HEK293 (cell line): ENCODE data around the gene GNAT1.

Experiments
- BCL11A ChIP-seq: fragments of 450-650 bp; formaldehyde crosslinking; IDR thresholded peaks from 2 replicates; pipeline ENCODE4 v1.5.1; 2016; ENCODE audit warnings: low read depth, missing biosample characterization, missing genetic modification characterization
- KLF16 ChIP-seq: fragments of 450-650 bp; formaldehyde crosslinking; IDR thresholded peaks from 2 replicates; pipeline ENCODE4 v1.5.1; 2017; ENCODE audit warnings: missing biosample characterization, missing genetic modification characterization
- KLF8 ChIP-seq: fragments of 450-650 bp; formaldehyde crosslinking; IDR thresholded peaks from 2 replicates; pipeline ENCODE4 v1.5.1; 2016; ENCODE audit warnings: missing biosample characterization, missing genetic modification characterization
- YY1 ChIP-seq: fragments of 450-650 bp; formaldehyde crosslinking; IDR thresholded peaks from 2 replicates; pipeline ENCODE4 v1.5.1; 2018; ENCODE audit warnings: missing biosample characterization, missing genetic modification characterization
- ZBTB1 ChIP-seq: fragments of 450-650 bp; formaldehyde crosslinking; IDR thresholded peaks from 2 replicates; pipeline ENCODE4 v1.5.1; 2016; ENCODE audit warnings: missing biosample characterization, missing genetic modification characterization
- ZBTB7A ChIP-seq: fragments of 450-650 bp; formaldehyde crosslinking; IDR thresholded peaks from 2 replicates; pipeline ENCODE4 v1.5.1; 2016; ENCODE audit warnings: low read depth, missing biosample characterization, missing genetic modification characterization
- ZFP69B ChIP-seq: fragments of 450-650 bp; formaldehyde crosslinking; IDR thresholded peaks from 2 replicates; pipeline ENCODE4 v1.5.1; 2016; ENCODE audit warnings: missing biosample characterization, missing genetic modification characterization
- ZNF133 ChIP-seq: fragments of 450-650 bp; formaldehyde crosslinking; IDR thresholded peaks from 2 replicates; pipeline ENCODE4 v1.5.1; 2016; ENCODE audit warnings: missing biosample characterization, missing genetic modification characterization
- ZNF138 ChIP-seq: fragments of 450-650 bp; formaldehyde crosslinking; IDR thresholded peaks from 2 replicates; pipeline ENCODE4 v1.5.1; 2016; ENCODE audit warnings: missing biosample characterization, missing genetic modification characterization, borderline replicate concordance
- ZSCAN30 ChIP-seq: fragments of 450-650 bp; IDR thresholded peaks from 2 replicates; pipeline ENCODE4 v1.5.1; 2018; ENCODE audit warnings: missing biosample characterization, mild to moderate bottlenecking, missing genetic modification characterization, moderate library complexity
- TF ChIP-seq, protein P1 (sequence below): fragments of 450-650 bp; formaldehyde crosslinking; IDR thresholded peaks from 2 replicates; pipeline ENCODE4 v1.5.1; 2016; ENCODE audit warnings: missing biosample characterization, missing genetic modification characterization
- TF ChIP-seq, protein P2 (sequence below): fragments of 450-650 bp; formaldehyde crosslinking; IDR thresholded peaks from 2 replicates; pipeline ENCODE4 v1.5.1; 2016; ENCODE audit warnings: missing biosample characterization, missing genetic modification characterization
- TF ChIP-seq, protein P3 (sequence below): fragments of 450-650 bp; formaldehyde crosslinking; IDR thresholded peaks from 2 replicates; pipeline ENCODE4 v1.5.1; 2016; ENCODE audit warnings: missing biosample characterization, missing genetic modification characterization
- TF ChIP-seq, protein P4 (sequence below): fragments of 450-650 bp; formaldehyde crosslinking; IDR thresholded peaks from 2 replicates; pipeline ENCODE4 v1.5.1; 2016; ENCODE audit warnings: missing biosample characterization, missing genetic modification characterization, low read depth

DNA sequence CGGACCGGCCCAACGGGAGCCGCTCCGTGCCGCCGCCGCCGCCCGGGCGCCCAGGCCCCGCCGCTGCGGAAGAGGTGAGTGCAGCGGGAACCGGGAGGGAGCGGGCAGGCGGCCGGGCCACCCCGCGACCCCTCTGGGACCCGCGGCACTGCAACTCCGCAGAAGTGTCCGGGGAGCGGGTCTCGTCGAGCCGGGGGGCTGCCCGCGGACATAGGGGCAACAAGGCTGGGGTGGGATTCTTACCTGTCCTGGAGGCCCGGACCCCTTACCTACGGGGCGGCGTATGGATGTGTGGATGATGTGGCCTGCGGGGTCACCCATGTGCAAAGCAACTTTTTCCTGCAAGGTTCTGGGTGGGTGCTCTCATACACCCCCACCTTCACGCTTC, 35.9 kb upstream of the GNAT1 start:
- TF ChIP-seq, protein P1, sequence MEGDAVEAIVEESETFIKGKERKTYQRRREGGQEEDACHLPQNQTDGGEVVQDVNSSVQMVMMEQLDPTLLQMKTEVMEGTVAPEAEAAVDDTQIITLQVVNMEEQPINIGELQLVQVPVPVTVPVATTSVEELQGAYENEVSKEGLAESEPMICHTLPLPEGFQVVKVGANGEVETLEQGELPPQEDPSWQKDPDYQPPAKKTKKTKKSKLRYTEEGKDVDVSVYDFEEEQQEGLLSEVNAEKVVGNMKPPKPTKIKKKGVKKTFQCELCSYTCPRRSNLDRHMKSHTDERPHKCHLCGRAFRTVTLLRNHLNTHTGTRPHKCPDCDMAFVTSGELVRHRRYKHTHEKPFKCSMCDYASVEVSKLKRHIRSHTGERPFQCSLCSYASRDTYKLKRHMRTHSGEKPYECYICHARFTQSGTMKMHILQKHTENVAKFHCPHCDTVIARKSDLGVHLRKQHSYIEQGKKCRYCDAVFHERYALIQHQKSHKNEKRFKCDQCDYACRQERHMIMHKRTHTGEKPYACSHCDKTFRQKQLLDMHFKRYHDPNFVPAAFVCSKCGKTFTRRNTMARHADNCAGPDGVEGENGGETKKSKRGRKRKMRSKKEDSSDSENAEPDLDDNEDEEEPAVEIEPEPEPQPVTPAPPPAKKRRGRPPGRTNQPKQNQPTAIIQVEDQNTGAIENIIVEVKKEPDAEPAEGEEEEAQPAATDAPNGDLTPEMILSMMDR (tag by site-specific recombination) = no peak
- TF ChIP-seq ZNF138 (tag by site-specific recombination) (no peak), KLF8 (tag by site-specific recombination) (no peak), BCL11A (tag by site-specific recombination) (no peak), KLF16 (no peak), YY1 (tag by site-specific recombination) (no peak), ZBTB1 (no peak), ZBTB7A (tag by site-specific recombination) (no peak), ZFP69B (tag by site-specific recombination) (no peak), ZNF133 (tag by site-specific recombination) (no peak), ZSCAN30 (no peak)
- TF ChIP-seq, protein P2, sequence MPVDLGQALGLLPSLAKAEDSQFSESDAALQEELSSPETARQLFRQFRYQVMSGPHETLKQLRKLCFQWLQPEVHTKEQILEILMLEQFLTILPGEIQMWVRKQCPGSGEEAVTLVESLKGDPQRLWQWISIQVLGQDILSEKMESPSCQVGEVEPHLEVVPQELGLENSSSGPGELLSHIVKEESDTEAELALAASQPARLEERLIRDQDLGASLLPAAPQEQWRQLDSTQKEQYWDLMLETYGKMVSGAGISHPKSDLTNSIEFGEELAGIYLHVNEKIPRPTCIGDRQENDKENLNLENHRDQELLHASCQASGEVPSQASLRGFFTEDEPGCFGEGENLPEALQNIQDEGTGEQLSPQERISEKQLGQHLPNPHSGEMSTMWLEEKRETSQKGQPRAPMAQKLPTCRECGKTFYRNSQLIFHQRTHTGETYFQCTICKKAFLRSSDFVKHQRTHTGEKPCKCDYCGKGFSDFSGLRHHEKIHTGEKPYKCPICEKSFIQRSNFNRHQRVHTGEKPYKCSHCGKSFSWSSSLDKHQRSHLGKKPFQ (tag by site-specific recombination) = no peak
- TF ChIP-seq, protein P3, sequence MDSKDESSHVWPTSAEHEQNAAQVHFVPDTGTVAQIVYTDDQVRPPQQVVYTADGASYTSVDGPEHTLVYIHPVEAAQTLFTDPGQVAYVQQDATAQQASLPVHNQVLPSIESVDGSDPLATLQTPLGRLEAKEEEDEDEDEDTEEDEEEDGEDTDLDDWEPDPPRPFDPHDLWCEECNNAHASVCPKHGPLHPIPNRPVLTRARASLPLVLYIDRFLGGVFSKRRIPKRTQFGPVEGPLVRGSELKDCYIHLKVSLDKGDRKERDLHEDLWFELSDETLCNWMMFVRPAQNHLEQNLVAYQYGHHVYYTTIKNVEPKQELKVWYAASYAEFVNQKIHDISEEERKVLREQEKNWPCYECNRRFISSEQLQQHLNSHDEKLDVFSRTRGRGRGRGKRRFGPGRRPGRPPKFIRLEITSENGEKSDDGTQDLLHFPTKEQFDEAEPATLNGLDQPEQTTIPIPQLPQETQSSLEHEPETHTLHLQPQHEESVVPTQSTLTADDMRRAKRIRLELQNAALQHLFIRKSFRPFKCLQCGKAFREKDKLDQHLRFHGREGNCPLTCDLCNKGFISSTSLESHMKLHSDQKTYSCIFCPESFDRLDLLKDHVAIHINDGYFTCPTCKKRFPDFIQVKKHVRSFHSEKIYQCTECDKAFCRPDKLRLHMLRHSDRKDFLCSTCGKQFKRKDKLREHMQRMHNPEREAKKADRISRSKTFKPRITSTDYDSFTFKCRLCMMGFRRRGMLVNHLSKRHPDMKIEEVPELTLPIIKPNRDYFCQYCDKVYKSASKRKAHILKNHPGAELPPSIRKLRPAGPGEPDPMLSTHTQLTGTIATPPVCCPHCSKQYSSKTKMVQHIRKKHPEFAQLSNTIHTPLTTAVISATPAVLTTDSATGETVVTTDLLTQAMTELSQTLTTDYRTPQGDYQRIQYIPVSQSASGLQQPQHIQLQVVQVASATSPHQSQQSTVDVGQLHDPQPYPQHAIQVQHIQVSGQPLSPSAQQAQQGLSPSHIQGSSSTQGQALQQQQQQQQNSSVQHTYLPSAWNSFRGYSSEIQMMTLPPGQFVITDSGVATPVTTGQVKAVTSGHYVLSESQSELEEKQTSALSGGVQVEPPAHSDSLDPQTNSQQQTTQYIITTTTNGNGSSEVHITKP (tag by site-specific recombination) = no peak
- TF ChIP-seq, protein P4, sequence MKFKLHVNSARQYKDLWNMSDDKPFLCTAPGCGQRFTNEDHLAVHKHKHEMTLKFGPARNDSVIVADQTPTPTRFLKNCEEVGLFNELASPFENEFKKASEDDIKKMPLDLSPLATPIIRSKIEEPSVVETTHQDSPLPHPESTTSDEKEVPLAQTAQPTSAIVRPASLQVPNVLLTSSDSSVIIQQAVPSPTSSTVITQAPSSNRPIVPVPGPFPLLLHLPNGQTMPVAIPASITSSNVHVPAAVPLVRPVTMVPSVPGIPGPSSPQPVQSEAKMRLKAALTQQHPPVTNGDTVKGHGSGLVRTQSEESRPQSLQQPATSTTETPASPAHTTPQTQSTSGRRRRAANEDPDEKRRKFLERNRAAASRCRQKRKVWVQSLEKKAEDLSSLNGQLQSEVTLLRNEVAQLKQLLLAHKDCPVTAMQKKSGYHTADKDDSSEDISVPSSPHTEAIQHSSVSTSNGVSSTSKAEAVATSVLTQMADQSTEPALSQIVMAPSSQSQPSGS (tag by site-specific recombination) = no peak
